ENCODE measurements around the gene EPGN.

GRCh38 chr4:74361671-74362070, 53.4 kb downstream of the EPGN start:
- no peak for TF ChIP-seq TAF1 (IDR thresholded peaks at IDR 0.05; ENCODE audit: borderline replicate concordance, low read depth, low read length)
- no peak for TF ChIP-seq POLR2A (IDR thresholded peaks at IDR 0.05; ENCODE audit: low read depth, low read length)
- no peak for TF ChIP-seq POLR2AphosphoS5 (IDR thresholded peaks at IDR 0.05; ENCODE audit: low read depth, low read length)
